Measurements from ENCODE around the gene LAMB2. TPM values are rescaled to one million over a fixed set of nuclear protein-coding genes. Genes with fewer than 3 reads are reported as not detected.

The LAMB2 gene
- total and polyA plus RNA-seq, 2 of the 8 experiments (the other 6 are each of a cell fraction or from before 2014, with no cell fraction given): 112 to 153 TPM

DNA sequence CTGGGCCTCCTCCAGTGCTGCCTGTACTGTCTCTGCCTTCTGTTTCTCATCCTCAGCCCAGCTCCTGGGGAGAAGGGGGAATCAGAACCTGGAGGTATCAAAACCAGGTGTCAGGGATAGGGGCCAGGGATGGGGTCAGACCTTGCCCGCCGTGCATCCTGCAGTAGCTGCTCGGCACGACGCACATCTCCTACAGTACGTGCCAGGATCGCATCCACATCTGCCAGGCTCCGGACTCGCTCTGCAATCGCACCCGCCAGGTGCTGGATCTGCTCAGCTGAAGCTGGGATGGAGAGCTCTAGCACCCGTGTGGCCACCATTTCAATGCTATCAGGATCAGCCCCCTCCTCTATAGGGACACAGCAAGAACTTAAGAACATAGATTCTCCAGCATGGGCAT, 10.8 kb downstream of the LAMB2 start:
- Histone ChIP-seq H3K27ac (ENCODE audit: low read depth, low read length) (no peak overlapping the region), H3K36me3 (ENCODE audit: control insufficient read depth in 2 of 4, insufficient read depth in 4 of 4, low read length in 3 of 4) (peaks cover 7 to 36% (median 24%) of the 10 kb centered on the region in 4 experiments), H4K20me1 (replicated peaks in 1 of 2; ENCODE audit: control insufficient read depth in 1 of 2, insufficient read depth in 2 of 2, low read length in 2 of 2) (peaks cover 0 to 6% of the 10 kb centered on the region in 2 experiments), H4K8ac (ENCODE audit: extremely low read depth, insufficient read depth, low read length) (no peak overlapping the region), H4K5ac (ENCODE audit: insufficient read length, low read depth, low read length) (no peak overlapping the region), H3K4me1 (replicated peaks in 1 of 4; ENCODE audit: control insufficient read depth in 3 of 4, insufficient read depth in 4 of 4, low read length in 3 of 4) (peaks cover 0 to 11% (median 6%) of the 10 kb centered on the region in 4 experiments; a peak in 5 of 7 replicates), H3K27me3 (replicated peaks in 1 of 4; ENCODE audit: control insufficient read depth in 3 of 4, extremely low read depth in 1 of 4, insufficient read depth in 3 of 4, low read length in 3 of 4) (no peaks in the 10 kb centered on the region), H3K23ac (ENCODE audit: insufficient read length) (no peak overlapping the region), H3K9me3 (ENCODE audit: insufficient read depth in 2 of 2, low read depth in 1 of 2, low read length in 1 of 2) (no peaks in the 10 kb centered on the region), H2BK12ac (ENCODE audit: low read depth, low read length) (no peak overlapping the region), H3K23me2 (ENCODE audit: low read depth, low read length) (peaks cover 5% of the 10 kb centered on the region), H2BK20ac (ENCODE audit: low read length) (no peak overlapping the region), H2AK5ac (ENCODE audit: low read depth, low read length) (no peak overlapping the region), H3K4me2 (ENCODE audit: insufficient read depth in 1 of 2, low read depth in 2 of 2, low read length in 2 of 2) (no peak overlapping the region), H2AFZ (ENCODE audit: low read length) (no peak overlapping the region), H2BK5ac (ENCODE audit: low read depth, low read length) (no peak overlapping the region), H3K4ac (replicated peaks; ENCODE audit: insufficient read length, low read depth, low read length) (no peak overlapping the region), H2BK120ac (replicated peaks; ENCODE audit: low read depth, low read length) (no peak overlapping the region), H3K18ac (ENCODE audit: extremely low read depth, low read length) (no peak overlapping the region), H3K4me3 (ENCODE audit: extremely low read depth in 1 of 4, insufficient read depth in 2 of 4, low read depth in 3 of 4, low read length in 4 of 4) (no peak overlapping the region), H4K91ac (replicated peaks; ENCODE audit: insufficient read length, low read length) (no peak overlapping the region), H3K9ac (replicated peaks in 1 of 4; ENCODE audit: extremely low read depth in 1 of 4, low read depth in 3 of 4, low read length in 3 of 4) (no peak overlapping the region), H3K79me2 (ENCODE audit: control insufficient read depth in 1 of 2, insufficient read depth in 2 of 2, low read length in 2 of 2) (peaks cover 0 to 10% of the 10 kb centered on the region in 2 experiments; a peak in 2 of 4 replicates), H3K14ac (ENCODE audit: insufficient read length) (no peak overlapping the region), H2BK15ac (ENCODE audit: low read length) (no peak overlapping the region), H3K79me1 (ENCODE audit: low read depth, low read length) (peaks cover 9% of the 10 kb centered on the region), H3K56ac (replicated peaks; ENCODE audit: insufficient read length, low read depth, low read length) (no peak overlapping the region)
- no peak for DNase-seq (ENCODE audit: low read depth in 1 of 2, low spot score in 2 of 2)
- WGBS, 2 experiments (ENCODE audit: extremely low coverage in 1 of 2, insufficient coverage in 1 of 2, insufficient read length in 1 of 2, insufficient replicate concordance in 2 of 2, low coverage in 1 of 2, low lambda C conversion rate in 2 of 2, missing lambda C conversion rate in 1 of 2): 95% methylated on average over 12 of the region's 12 CpGs; no CpG with 5 or more reads in 1 of the 2 experiments
- ChIA-PET CTCF (ENCODE audit: partially characterized antibody) (interaction anchor here (1.3 to 4.4 kb wide), 3 partner anchors 11 to 37 kb away, joined by 4 to 20 read pairs (median 6); partner anchors contain the start of gene LAMB2), POLR2A (ENCODE audit: partially characterized antibody) (interaction anchor here (1.0 to 25.5 kb wide), 8 partner anchors 8 to 132 kb away, joined by 4 to 508 read pairs (median 5); partner anchors contain the start of genes LAMB2, NDUFAF3, P4HTM and QARS1)
- no peak for FAIRE-seq
- TF ChIP-seq POLR2AphosphoS5 (IDR thresholded peaks at IDR 0.05; ENCODE audit: low read depth, low read length) (no peak), RBBP5 (IDR thresholded peaks at IDR 0.05; ENCODE audit: borderline replicate concordance, low read depth, low read length) (no peak), POU5F1 (IDR thresholded peaks at IDR 0.05; ENCODE audit: low read depth, low read length) (no peak), MAFK (IDR thresholded peaks at IDR 0.05; ENCODE audit: low read depth, low read length) (no peak), PHF8 (conservative IDR thresholded peaks at IDR 0.05; ENCODE audit: low read depth, low read length) (no peak), GABPA (IDR thresholded peaks at IDR 0.05; ENCODE audit: borderline replicate concordance, insufficient read depth, low read length) (no peak), FOSL1 (IDR thresholded peaks at IDR 0.05; ENCODE audit: insufficient read depth, low read depth, low read length) (no peak), CTBP2 (IDR thresholded peaks at IDR 0.05; ENCODE audit: borderline replicate concordance, insufficient read depth, insufficient read length, low read length) (no peak), RFX5 (IDR thresholded peaks at IDR 0.05; ENCODE audit: borderline replicate concordance, low read depth, low read length) (no peak), CEBPB (IDR thresholded peaks at IDR 0.05; ENCODE audit: low read depth, low read length) (no peak), EZH2 (IDR thresholded peaks at IDR 0.05; ENCODE audit: low read depth, low read length, severe bottlenecking) (no peak)
- TF ChIP-seq, protein P1, sequence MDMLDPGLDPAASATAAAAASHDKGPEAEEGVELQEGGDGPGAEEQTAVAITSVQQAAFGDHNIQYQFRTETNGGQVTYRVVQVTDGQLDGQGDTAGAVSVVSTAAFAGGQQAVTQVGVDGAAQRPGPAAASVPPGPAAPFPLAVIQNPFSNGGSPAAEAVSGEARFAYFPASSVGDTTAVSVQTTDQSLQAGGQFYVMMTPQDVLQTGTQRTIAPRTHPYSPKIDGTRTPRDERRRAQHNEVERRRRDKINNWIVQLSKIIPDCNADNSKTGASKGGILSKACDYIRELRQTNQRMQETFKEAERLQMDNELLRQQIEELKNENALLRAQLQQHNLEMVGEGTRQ (IDR thresholded peaks at IDR 0.05; ENCODE audit: low read length): no peak
